HepG2 (cell line): ENCODE measurements around the gene CLK4. TPM values are rescaled to one million over a fixed set of nuclear protein-coding genes. Genes with fewer than 3 reads are reported as not detected.

ENCODE experiments used
- AGO1 ChIP-seq: fragments of 200-400 bp; formaldehyde crosslinking; IDR thresholded peaks from 2 replicates; pipeline ENCODE4 v1.6.1; 2017; ENCODE audit warnings: mild to moderate bottlenecking, low read depth, low read length, moderate library complexity; ENCODE audit not compliant: poor library complexity, severe bottlenecking
- AGO2 ChIP-seq: fragments of 200-400 bp; formaldehyde crosslinking; optimal IDR thresholded peaks from 2 replicates; pipeline ENCODE3; 2017; ENCODE audit warnings: mild to moderate bottlenecking, low read depth, low read length, moderate library complexity
- ARNT ChIP-seq: fragments of 450-650 bp; IDR thresholded peaks from 2 replicates; pipeline ENCODE4 v1.6.1; 2017
- BCLAF1 ChIP-seq: fragments of 450-650 bp; IDR thresholded peaks from 2 replicates; pipeline ENCODE4 v1.6.1; 2017; ENCODE audit warnings: mild to moderate bottlenecking
- CBFB ChIP-seq: sonication (generic); formaldehyde crosslinking; IDR thresholded peaks from 2 replicates; pipeline ENCODE4 v1.4.0; 2020; ENCODE audit warnings: missing genetic modification reagents
- CSRNP2 ChIP-seq: sonication (generic); formaldehyde crosslinking; conservative IDR thresholded peaks from 2 replicates; pipeline ENCODE4 v1.8.0; 2022; ENCODE audit warnings: low read depth, missing genetic modification reagents
- EZH2 ChIP-seq: conservative IDR thresholded peaks from 2 replicates; pipeline ENCODE4 v1.6.1; 2012; ENCODE audit warnings: mild to moderate bottlenecking, low read depth, low read length, moderate library complexity
- LBX2 ChIP-seq: sonication (generic); formaldehyde crosslinking; IDR thresholded peaks from 2 replicates; pipeline ENCODE4 v1.5.0; 2020; ENCODE audit warnings: missing genetic modification reagents, mild to moderate bottlenecking, borderline replicate concordance
- MEIS1 ChIP-seq: sonication (generic); formaldehyde crosslinking; IDR thresholded peaks from 2 replicates; pipeline ENCODE4 v1.9.0; 2021; ENCODE audit warnings: mild to moderate bottlenecking, missing genetic modification reagents, moderate library complexity, borderline replicate concordance
- MTA3 ChIP-seq: sonication (generic); formaldehyde crosslinking; IDR thresholded peaks from 2 replicates; pipeline ENCODE4 v1.4.0; 2020; ENCODE audit warnings: missing genetic modification reagents
- NCOA2 ChIP-seq: sonication (generic); formaldehyde crosslinking; IDR thresholded peaks from 2 replicates; pipeline ENCODE4 v1.8.0; 2022; ENCODE audit warnings: inconsistent platforms
- NFKB2 ChIP-seq: sonication (generic); formaldehyde crosslinking; IDR thresholded peaks from 2 replicates; pipeline ENCODE4 v1.4.0; 2020; ENCODE audit warnings: missing genetic modification reagents, borderline replicate concordance
- NPAS2 ChIP-seq: sonication (generic); formaldehyde crosslinking; IDR thresholded peaks from 2 replicates; pipeline ENCODE4 v1.8.0; 2022; ENCODE audit warnings: mild to moderate bottlenecking, missing genetic modification reagents, borderline replicate concordance
- RAD51 ChIP-seq: fragments of 450-650 bp; IDR thresholded peaks from 2 replicates; pipeline ENCODE4 v1.6.1; 2016; ENCODE audit warnings: borderline replicate concordance
- SALL2 ChIP-seq: sonication (generic); formaldehyde crosslinking; IDR thresholded peaks from 2 replicates; pipeline ENCODE4 v1.8.1; 2023; ENCODE audit warnings: mild to moderate bottlenecking, missing genetic modification reagents, inconsistent platforms
- SRSF4 ChIP-seq: fragments of 200-400 bp; formaldehyde crosslinking; IDR thresholded peaks from one replicate; pipeline ENCODE4 v1.6.1; 2018; ENCODE audit warnings: mild to moderate bottlenecking, low read depth, low read length, moderate library complexity; ENCODE audit not compliant: poor library complexity, severe bottlenecking
- ZBTB25 ChIP-seq: IDR thresholded peaks from 2 replicates; pipeline ENCODE4 v1.6.1; 2018; ENCODE audit warnings: missing genetic modification reagents
- ZNF263 ChIP-seq: sonication (generic); formaldehyde crosslinking; IDR thresholded peaks from 2 replicates; pipeline ENCODE4 v1.4.0; 2020; ENCODE audit warnings: missing genetic modification reagents
- ZNF597 ChIP-seq: sonication (generic); formaldehyde crosslinking; IDR thresholded peaks from 2 replicates; pipeline ENCODE4 v1.5.0; 2020; ENCODE audit warnings: missing genetic modification reagents
- ZNF674 ChIP-seq: sonication (generic); formaldehyde crosslinking; IDR thresholded peaks from 2 replicates; pipeline ENCODE4 v1.5.0; 2020; ENCODE audit warnings: low read depth, mild to moderate bottlenecking, missing genetic modification reagents
- ZNF720 ChIP-seq: sonication (generic); formaldehyde crosslinking; IDR thresholded peaks from 2 replicates; pipeline ENCODE4 v1.4.0; 2020; ENCODE audit warnings: missing genetic modification reagents
- ZNF878 ChIP-seq: sonication (generic); formaldehyde crosslinking; IDR thresholded peaks from 2 replicates; pipeline ENCODE4 v1.8.1; 2023; ENCODE audit warnings: mild to moderate bottlenecking, missing genetic modification reagents, moderate library complexity
- ZSCAN9 ChIP-seq: IDR thresholded peaks from 2 replicates; pipeline ENCODE4 v1.6.1; 2016; ENCODE audit warnings: borderline replicate concordance
- polyA plus RNA-seq, 8 experiments: library from polyadenylated mRNA; depleted of rRNA in 3 of 8; stranded (reverse) in 7 of 8; unstranded in 1 of 8; fragments of >200 nt; fragmentation: Illumina TruSeq in 4 of 8; extraction: Trizol in 4 of 8; gene quantifications; 2 replicates each; pipeline versions ENCODE4 v1.2.1 to v1.2.3, GENCODE V29; 2011 to 2016; ENCODE audit warnings: low read depth in 4 of 8, missing spikeins in 1 of 8, mixed read lengths in 1 of 8; ENCODE audit not compliant: insufficient read depth in 1 of 8
- total RNA-seq, 5 experiments: library from RNA; depleted of rRNA; stranded (reverse); fragments of >200 nt; fragmentation: Illumina TruSeq; extraction: Trizol; gene quantifications; 2 replicates each; pipeline ENCODE4 v1.2.3, GENCODE V29; 2016; ENCODE audit warnings: low read depth in 1 of 5

CLK4 gene
- total and polyA plus RNA-seq, 2 of the 13 experiments (the other 11 are each of a cell fraction or from before 2014, with no cell fraction given) = 17.7 to 18.4 TPM

- TF ChIP-seq EZH2 (no peak), ZBTB25 (no peak), ARNT (no peak), ZNF720 (CRISPR knock-in tag) (no peak), ZNF597 (CRISPR knock-in tag) (no peak), ZSCAN9 (CRISPR knock-in tag) (no peak), RAD51 (no peak), SRSF4 (no peak), ZNF878 (CRISPR knock-in tag) (no peak), AGO1 (no peak), LBX2 (CRISPR knock-in tag) (0 out of 2 replicates have a peak, but pooled peaks have one; percentile 26), MEIS1 (CRISPR knock-in tag) (no peak), ZNF674 (CRISPR knock-in tag) (no peak), CBFB (CRISPR knock-in tag) (no peak), MTA3 (CRISPR knock-in tag) (no peak), AGO2 (peak; percentile 93), BCLAF1 (no peak), NPAS2 (CRISPR knock-in tag) (no peak), NCOA2 (CRISPR knock-in tag) (no peak), SALL2 (CRISPR knock-in tag) (peak; percentile 60; the same call in 1 of the 2 replicates), CSRNP2 (CRISPR knock-in tag) (no peak), NFKB2 (peak; percentile 66; the same call in 1 of the 2 replicates), ZNF263 (no peak)
These were observed at the start of gene CLK4 (continued) for GRCh38 chr5:178626484-178627258.
